Stimulated activated CD4-positive, alpha-beta T cell treated with anti-CD3 and anti-CD28 coated beads, Interleukin-1b, Interleukin-23, amount 100 ng/mL, for 4 hours (primary cell): Measurements from ENCODE around the gene CDC40.
"Not testable (repeated sequence)": the region's sequence is repeated elsewhere in the genome, so short reads cannot be mapped to it uniquely, and the experiment has no call there.

ENCODE experiments used
- DNase-seq, 2 donors: peaks; one replicate each; pipeline ENCODE4 v3.0.0-alpha.2; 2020; ENCODE audit warnings: low read depth in 2 of 2

CDC40 gene

DNA sequence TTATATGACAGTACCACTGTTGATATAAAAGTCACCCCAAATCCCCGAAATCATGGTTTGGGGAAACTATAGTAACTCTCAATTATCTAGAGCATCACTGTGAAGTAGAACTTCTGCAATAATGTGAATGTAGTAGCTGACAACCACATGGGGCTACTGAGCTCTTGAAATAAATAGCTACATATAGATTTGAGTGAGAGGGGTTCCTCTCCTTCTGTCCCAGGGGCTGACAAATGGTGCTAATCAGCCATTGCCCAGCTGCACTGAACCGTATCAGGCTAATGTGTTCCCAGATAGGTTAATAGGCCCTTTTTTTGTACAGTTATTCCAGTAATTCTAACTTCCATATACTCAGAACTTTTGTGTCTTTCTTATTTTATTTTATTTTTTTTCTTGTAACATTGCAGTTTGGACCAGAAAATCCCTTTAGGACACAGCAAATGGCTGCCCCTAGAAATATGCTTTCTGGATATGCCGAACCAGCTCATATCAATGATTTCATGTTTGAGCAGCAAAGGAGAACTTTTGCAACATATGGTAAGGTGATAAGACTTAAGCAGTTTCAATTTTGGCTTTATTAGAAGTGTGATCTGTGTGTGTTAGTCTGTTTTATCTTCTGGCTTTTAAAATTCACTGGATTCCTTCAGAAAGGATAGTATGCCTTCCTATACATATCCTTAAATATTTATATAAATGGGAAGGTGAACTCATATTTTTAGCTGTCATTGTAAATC lies 21.1 kb downstream of the CDC40 start:
- DNase-seq: no peak

DNA sequence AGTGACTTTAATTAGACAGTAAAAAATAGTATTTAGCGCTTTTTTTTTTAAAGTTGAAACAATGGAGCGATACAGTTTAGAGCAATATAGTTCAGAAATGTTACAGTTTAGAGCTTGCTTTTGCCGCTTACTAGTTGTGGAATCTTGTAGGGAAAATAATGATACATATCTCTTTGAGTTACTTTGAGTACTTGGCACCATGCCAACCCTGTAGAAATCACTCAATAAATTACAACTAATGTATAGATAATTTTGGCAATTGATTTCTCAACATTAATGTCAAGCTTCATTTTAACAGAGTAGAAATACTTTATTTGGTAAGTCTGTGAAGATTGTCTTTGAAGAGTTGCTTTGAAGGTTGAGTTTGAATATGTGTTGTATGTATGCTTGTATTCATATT lies 27.4 kb downstream of the CDC40 start:
- DNase-seq: no peak

DNA sequence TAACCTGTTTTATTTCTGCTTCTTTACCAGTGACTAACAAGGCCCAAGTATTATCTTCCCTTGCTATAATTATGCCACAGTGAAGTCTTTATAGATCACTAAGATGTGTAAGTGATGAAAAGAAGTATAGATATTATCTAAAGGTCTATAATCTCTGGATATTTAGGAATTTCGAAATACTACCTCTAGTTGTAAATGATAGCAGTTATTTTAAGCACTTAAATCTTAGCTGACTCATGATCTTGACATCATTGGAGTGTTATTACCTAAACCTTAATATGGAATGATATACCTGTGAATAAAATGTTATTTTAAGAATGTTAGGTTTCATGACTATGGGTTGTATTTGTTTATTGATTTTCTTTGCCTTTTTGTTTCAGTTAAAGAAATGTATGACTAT lies 31.5 kb downstream of the CDC40 start:
- no peak for DNase-seq

DNA sequence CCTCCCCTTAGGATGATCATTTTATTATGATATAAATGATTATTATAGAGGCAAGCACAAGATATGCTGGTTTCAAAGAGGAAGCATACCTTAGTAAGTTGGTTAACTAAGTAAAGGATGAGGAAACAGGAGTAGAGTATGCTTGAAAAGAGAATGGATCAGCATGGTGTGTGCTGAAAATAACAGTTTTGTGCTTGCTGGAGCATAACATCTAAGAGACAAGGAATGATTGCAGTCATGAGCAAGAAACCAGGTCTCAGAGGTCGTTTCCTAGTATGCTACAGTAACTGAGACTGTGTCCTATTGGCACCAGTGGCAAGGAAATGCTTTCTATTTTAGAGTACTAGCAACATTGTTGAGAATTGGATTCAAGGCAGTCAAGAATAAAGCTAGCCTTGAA lies 34.1 kb downstream of the CDC40 start:
- DNase-seq: no peak

DNA sequence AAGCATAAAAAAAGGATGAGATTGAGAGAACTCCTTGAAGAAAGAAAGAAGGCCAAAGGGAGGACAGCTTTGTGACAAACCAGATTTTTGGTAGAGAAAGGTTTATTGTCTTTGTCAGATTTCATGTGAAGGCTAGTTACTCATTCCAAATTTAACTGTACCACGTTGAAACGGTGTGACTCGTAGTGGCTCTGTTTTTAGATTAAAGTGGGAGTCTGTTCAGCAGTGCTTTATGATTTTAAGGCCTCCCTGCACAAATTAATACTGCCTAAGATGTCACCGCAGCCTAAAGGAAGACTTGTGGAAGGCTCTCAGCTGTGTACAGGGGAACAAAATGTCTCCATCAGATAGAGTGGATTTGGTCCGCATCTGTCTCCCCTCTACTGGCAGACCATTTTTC lies 35.9 kb downstream of the CDC40 start:
- DNase-seq: no peak

DNA sequence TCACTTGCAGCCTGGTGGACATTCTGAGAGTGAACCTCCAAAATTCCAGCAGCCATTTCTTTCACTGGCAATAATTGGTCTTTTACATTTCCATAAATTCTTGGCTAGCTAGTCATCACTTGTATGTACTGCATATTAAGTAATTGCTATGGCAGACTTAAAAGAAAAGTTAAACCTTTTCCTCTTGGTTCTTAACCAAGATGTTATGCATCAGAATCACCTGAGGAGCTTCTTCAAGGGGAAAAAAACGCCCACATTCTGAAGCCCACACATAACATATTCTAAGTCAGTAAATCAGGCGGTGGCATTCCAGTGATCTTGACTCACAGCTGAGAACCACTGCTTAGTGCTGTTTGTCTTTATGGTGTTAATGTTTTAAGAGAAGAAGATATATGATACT lies 37.0 kb downstream of the CDC40 start:
- DNase-seq: no peak

DNA sequence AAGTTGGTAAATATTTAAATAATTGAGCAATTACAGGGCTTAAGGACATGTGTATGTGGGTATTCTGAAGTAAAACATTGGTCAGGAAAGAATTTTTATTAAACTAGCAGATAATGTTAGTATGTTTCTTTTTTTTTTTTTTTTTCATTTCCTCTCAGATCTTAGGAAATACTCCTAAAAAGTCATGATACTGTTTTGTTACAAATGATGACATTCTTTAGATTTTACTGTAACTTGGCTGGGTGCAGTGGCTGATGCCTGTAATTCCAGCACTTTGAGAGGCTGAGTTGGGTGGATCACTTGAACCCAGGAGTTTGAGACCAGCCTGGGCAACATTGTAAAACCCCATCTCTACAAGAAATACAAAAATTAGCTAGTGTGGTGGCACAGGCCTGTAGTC lies 41.5 kb downstream of the CDC40 start:
- DNase-seq: no peak

DNA sequence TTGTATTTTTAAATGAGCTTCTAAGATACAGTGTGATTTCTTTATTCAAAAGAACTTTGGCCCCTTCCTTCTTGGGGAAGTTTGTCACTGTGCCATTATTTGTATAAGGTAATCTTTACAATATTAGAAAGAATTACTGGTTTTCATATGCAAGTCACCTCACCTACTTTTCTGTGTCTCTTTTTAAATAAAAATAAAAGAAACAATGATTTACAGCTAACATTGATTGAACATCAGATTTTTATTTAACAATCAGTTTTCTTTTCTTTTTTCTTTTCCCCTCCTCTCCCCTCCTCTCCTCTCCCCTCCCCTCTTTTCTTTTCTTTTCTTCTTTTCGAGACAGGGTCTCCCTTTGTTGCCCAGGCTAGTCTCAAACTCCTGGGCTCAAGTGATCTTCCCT lies 46.0 kb downstream of the CDC40 start:
- DNase-seq: no peak

DNA sequence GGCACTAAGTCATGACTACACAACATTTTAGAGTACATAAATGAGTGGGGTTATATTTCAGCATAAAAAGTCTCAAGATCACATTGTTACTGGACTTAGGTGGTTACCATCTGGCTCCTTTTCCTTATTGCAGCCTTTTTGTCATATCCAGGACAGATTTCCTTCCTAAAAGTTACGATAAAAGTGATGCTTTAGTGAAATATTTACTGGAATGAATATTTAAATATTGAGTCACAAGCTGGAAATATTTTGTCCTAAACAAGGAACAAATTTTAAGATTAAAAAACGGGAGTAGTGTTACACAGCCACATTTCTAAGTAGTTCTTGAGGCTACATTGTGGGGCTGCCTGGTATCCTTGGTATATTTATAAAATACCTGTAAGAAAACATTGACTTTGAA lies 52.2 kb downstream of the CDC40 start:
- DNase-seq: no peak

DNA sequence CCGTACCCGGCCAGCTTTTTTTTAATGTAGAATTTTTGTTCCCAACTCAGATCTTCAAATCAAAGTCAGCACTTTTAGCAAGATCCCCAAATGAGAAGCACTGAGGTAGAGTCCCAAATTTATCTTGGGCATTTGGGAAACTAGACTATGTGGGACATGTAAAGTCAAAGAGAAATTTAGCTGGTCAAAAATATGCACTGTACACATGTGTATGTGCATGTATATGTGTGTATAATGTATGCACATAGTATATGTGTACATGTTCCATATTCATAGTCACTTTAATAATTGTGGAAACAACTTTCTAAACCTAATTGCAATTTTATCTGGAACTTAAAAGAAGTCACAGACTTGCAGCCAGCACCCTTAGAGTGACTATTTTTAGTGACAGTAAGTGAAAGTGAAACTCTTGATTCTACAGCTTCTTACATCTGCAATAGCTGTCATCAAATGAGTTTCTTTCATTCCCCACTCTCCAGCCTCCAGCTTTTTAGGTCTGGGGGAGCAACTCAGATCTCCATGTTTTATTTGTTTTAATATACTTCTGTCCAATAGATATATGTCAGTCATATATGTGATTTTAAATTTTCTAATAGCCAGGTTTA lies 53.6 kb downstream of the CDC40 start:
- no peak for DNase-seq

DNA sequence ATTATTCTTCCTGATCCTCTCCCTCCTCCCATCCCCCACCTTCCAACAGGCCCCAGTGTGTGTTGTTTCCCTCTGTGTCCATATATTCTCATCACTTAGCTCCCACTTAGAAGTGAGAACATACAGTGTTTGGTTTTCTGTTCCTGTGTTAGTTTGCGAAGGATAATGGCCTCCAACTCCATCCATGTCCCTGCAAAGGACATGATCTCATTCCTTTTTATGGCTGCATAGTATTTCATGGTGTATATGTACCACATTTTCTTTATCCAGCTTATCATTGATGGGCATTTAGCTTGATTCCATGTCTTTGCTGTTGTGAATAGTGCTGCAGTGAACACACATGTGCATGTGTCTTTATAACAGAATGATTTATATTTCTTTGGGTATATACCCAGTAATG lies 55.8 kb downstream of the CDC40 start:
- DNase-seq: not testable (repeated sequence)

DNA sequence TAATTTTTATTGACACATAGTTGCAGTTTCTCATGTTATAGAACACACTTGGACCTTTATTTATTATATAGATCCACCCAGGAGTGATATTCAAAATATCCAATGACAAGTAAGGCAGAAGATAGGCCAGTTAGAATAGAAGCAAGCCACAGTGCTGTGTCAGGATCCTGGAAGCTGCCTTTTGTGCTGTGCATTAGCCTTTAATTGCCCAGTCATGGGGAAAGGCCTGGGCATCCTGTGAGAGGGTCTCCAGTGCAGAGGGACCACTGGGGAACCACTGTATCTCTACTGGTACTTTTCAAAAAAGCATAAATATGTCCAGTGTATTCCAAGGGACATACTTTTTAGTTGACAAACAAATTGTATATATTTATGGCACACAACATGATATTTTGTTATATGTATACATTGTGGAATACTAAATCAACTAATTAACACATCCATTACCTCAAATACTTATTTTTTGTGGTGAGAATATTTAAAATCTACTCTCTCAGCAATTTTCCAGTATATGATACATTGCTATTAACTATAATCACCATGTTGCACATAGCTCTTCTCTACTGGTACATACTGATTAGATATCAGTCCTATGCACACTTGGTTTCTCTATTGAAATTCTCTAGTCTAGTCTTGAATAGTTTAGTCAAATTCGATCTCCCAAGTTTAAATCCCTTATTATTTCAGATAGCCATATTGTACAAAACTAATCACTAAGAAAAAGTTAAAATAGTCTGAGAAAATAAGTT lies 59.5 kb downstream of the CDC40 start:
- no peak for DNase-seq

DNA sequence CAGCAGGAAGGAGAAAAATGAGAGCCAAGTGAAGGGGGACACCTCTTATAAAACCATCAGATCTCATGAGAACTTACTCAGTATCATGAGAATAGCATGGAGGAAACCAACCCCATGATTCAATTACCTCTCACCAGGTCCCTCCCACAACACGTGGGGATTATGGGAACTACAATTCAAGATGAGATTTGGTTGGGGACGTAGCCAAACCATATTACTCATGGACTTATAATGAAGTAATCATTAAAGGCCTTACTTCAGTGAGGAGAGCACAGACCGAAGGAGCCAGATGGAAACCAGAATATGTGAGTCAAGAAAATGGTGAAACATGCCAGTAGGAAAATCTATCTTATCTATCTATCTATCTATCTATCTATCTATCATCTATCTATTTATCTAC lies 64.4 kb downstream of the CDC40 start:
- DNase-seq: not testable (repeated sequence)

DNA sequence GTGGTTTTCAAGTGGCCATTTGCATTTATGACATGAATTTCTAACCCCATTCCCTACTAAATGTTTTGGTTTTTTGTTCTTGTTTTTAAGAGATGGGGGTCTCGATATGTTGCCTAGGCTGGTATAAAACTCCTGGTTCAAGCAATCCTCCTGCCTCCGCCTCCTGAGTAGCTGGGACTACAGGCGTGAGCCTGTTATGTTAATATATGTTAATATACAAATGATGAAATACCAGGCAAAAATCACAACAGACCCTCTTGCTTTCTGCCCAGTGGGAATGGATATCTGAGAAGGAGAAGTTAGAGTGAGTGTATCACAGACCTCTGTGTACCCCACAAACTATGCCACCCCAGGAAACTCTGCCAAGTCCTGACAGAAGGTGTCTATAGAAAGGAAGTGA lies 66.2 kb downstream of the CDC40 start:
- no peak for DNase-seq

DNA sequence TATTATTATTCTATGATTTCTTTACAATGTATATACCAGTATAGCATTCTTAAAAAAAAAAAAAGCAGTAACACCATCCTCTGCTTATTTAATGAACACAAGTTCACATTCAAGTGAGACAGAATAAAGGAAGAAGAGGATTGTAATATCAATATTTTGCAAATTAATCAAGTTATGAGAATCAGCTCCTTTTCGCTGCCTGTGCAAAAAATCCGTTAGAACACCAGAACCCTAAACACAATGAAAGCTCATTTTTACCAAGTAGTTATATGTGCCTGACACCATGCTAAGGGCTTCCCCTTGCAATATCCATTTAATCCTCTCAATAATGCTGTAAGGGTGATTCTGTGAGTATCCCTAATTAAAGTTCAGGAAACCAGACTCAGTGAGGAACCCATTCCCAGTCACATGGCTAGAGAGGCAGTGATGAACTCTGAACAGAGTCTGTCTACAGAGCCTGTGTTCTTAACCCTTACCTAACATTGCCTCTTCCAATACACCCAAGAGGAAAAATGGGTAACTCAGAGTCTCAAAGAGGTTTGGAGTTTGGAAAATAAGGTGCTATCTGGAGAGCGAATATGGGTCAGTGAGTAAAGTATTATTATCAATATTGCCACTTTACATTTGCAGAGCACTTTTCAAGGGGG lies 66.8 kb downstream of the CDC40 start:
- DNase-seq: no peak

DNA sequence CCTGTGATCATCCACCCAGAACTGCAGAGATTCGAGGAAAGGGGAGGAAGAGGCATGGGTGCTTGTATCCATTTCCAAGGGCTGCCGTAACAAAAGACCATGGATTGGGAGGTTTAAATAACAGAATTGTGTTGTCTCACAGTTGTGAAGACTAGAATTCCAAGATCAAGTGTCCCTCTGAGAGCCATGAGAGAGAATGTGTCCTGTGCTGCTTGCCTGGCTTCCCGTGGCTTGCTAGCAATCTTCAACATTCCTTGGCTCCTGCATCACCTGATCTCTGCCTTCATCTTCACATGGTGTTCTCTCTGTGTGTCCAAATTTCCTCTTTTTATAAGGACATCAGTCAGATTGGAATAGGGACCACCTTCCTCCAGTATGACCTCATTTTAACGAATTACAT lies 69.8 kb downstream of the CDC40 start:
- no peak for DNase-seq

DNA sequence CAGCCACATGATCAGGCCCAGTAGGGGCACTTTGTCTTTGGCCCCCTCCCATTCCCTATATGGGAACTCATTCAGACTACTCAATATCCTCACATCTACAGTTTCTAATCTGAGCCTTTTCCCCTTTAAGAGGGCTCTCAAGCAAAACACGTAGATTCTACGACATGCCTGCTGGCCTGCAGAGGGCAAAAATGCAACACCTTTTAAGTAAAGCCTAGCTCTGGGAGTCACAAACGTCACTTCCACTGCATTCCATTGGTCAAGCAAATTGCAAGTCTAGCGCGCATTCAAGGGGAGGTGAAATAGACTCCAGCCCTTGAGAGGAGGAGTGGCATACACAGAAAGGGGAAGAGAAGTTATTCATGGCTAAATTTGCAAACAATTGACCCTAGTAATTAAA lies 70.6 kb downstream of the CDC40 start:
- no peak for DNase-seq

DNA sequence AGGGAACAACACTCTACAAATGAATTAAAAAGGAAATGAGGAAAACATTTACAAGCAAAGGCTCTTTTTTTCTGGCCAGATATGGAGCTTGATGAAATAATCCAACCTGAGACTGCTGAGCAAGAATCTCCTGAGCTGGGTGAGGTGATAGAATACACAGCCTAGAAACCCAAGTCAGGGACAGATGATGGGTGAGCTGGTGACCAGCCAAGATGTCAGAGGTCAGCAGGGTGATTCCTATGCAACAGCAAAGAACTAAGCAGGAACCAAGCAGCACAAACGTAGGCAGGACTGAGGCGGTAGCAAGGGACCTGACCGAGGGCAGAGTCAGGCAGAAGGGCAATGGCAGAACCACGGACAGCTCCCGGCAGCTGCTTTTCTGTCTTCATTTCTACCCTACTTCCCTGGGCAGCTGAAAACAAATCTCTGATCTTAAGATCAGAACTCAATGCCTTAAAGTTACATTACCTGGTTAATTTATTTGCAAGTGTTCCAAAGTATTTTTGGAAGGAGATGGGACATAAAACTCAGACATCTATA lies 75.1 kb downstream of the CDC40 start:
- DNase-seq: no peak

DNA sequence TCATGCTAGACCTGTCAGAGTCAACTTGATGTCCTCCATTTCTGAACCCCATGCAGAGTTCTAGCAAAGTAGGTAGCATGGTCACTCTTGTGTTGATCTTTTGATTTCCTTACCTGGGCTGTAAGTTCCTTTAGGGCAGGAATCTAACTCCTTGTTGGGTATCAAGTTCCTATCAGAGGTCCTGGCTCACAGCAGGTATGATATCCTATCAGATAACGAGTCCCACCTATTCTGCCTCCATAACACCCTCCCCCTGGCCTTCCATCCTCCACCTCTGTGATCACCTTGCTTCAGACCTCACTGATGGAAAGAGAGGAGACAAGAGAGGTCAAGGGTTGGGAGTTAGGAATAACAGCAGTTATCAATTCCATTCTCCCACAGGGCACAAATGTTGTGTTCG lies 76.1 kb downstream of the CDC40 start:
- DNase-seq: no peak

DNA sequence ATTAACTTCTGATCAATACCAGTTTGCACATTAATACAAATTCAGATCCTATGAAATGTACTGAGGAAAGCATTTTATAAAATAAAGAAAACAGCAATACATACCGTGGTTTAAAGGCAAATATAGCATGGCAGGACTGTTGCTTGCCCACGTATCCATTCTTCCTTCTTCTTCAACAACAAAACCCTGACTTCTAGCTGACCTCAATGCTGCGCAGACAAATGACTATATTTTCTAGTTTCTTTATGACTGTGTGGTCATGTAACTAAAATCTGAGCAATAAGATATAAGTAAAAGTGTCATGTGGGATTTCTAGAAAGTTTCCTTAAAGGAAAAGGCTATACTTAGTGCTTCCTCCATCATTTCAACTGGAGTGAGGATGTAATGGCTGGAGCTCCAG lies 85.0 kb downstream of the CDC40 start:
- no peak for DNase-seq

DNA sequence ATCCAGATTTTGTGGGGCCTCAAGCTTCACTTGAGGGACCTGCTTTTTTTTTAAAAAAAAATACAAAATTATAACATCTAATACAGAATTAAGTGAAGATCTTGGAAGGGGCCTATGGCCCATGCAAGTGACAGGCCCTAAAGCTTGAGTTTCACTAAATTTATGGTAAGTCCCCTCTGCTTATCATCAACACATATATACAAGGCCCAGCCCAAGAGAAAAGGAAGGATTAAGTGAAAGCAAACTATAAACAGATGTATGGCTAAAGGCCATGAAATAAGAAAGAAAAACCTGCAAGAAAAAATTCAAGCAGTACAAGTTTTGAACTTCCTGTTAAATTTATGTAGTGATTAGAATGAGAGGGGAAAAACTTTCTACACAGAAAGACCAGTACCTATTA lies 86.8 kb downstream of the CDC40 start:
- DNase-seq: no peak

DNA sequence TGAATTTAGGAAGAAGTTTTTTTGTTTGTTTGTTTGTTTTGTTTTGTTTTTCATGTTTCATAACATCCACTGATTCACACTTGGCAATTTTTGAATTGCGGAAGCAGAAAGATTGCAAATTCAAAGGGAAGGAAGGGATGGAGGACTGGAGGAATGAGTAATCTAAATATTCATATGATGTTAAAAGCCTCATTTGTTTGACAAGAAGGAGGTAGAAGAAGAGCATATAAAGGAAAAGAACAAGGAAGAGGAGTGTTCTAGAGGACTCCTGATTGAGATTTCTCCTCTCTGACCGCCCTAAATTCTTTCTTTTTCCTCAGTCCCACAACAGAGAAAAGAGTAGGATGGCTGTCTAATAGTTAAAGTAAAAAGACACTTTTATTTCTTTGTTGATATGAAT lies 89.4 kb downstream of the CDC40 start:
- no peak for DNase-seq
